SJSA1 (cell line): Measurements from ENCODE around the gene HPGDS. TPM values are rescaled to one million over a fixed set of nuclear protein-coding genes. Genes with fewer than 3 reads are reported as not detected.

Source experiments
- DNase-seq, 2 experiments: peaks; one replicate each; pipeline ENCODE4 v3.0.0-alpha.2; 2015 to 2020; ENCODE audit warnings: low spot score in 2 of 2, low read depth in 1 of 2
- H3K27ac ChIP-seq: fragments of 250-450 bp; sonication (Bioruptor Pico); 2 replicates; pipeline ENCODE4 v1.5.1; 2020; ENCODE audit warnings: mild to moderate bottlenecking, moderate library complexity
- H3K27me3 ChIP-seq: fragments of 250-450 bp; sonication (Bioruptor Pico); replicated peaks from 2 replicates; pipeline ENCODE4 v1.5.1; 2020; ENCODE audit warnings: mild to moderate bottlenecking, moderate library complexity
- H3K36me3 ChIP-seq: fragments of 250-450 bp; sonication (Bioruptor Pico); 2 replicates; pipeline ENCODE4 v1.5.1; 2020; ENCODE audit warnings: mild to moderate bottlenecking
- H3K4me1 ChIP-seq: fragments of 250-450 bp; sonication (Bioruptor Pico); replicated peaks from 2 replicates; pipeline ENCODE4 v1.6.1; 2021; ENCODE audit warnings: mild to moderate bottlenecking
- H3K4me3 ChIP-seq: fragments of 250-450 bp; sonication (Bioruptor Pico); 2 replicates; pipeline ENCODE4 v1.5.1; 2020; ENCODE audit warnings: mild to moderate bottlenecking
- H3K9me3 ChIP-seq: fragments of 250-450 bp; sonication (Bioruptor Pico); replicated peaks from 2 replicates; pipeline ENCODE4 v1.5.1; 2020; ENCODE audit warnings: mild to moderate bottlenecking
- total RNA-seq: library from RNA; depleted of rRNA; stranded (reverse); fragments of >200 nt; shearing (Covaris generic); gene quantifications from 2 replicates; pipeline ENCODE4 v1.2.3, GENCODE V29; 2014

Gene HPGDS
- total RNA-seq, 1 experiment from 2014 or later: not detected

GRCh38 chr4:94285666-94286065 lies 57.0 kb downstream of the HPGDS start:
- Histone ChIP-seq H3K36me3 (peaks cover 42% of the 10 kb centered on the region), H3K27me3 (no peaks in the 10 kb centered on the region), H3K4me1 (no peaks in the 10 kb centered on the region), H3K27ac (no peak overlapping the region), H3K9me3 (no peaks in the 10 kb centered on the region), H3K4me3 (no peak overlapping the region)
- DNase-seq: no peak

GRCh38 chr4:94284889-94285288 lies 57.7 kb downstream of the HPGDS start:
- no peak for DNase-seq
- H3K9me3 ChIP-seq: no peaks in the 10 kb centered on the region
- H3K4me3 ChIP-seq: no peak overlapping the region
- H3K36me3 ChIP-seq: peaks cover 44% of the 10 kb centered on the region
- no peak overlapping the region for H3K27ac ChIP-seq
- H3K27me3 ChIP-seq: no peaks in the 10 kb centered on the region
- H3K4me1 ChIP-seq: no peaks in the 10 kb centered on the region

GRCh38 chr4:94278781-94279180 lies 63.9 kb downstream of the HPGDS start:
- Histone ChIP-seq H3K9me3 (no peaks in the 10 kb centered on the region), H3K27ac (no peak overlapping the region), H3K36me3 (peaks cover 52% of the 10 kb centered on the region), H3K27me3 (no peaks in the 10 kb centered on the region), H3K4me3 (no peak overlapping the region), H3K4me1 (no peaks in the 10 kb centered on the region)
- DNase-seq: no peak

- no peaks in the 10 kb centered on the region for H3K4me1 ChIP-seq
- H3K9me3 ChIP-seq: no peaks in the 10 kb centered on the region
- DNase-seq: no peak
- H3K27ac ChIP-seq: no peak overlapping the region
- H3K27me3 ChIP-seq: no peaks in the 10 kb centered on the region
- no peak overlapping the region for H3K4me3 ChIP-seq
- H3K36me3 ChIP-seq: peaks cover 44% of the 10 kb centered on the region
These were observed 65.1 kb downstream of the HPGDS start for GRCh38 chr4:94277534-94277933.

GRCh38 chr4:94276204-94276603 lies 66.4 kb downstream of the HPGDS start:
- Histone ChIP-seq H3K4me1 (no peaks in the 10 kb centered on the region), H3K4me3 (no peak overlapping the region), H3K9me3 (no peaks in the 10 kb centered on the region), H3K27me3 (no peaks in the 10 kb centered on the region), H3K27ac (no peak overlapping the region), H3K36me3 (peaks cover 49% of the 10 kb centered on the region)
- DNase-seq: no peak

GRCh38 chr4:94274912-94275311 lies 67.7 kb downstream of the HPGDS start:
- no peaks in the 10 kb centered on the region for H3K9me3 ChIP-seq
- peaks cover 48% of the 10 kb centered on the region for H3K36me3 ChIP-seq
- no peaks in the 10 kb centered on the region for H3K27me3 ChIP-seq
- no peak for DNase-seq
- H3K4me1 ChIP-seq: no peaks in the 10 kb centered on the region
- H3K27ac ChIP-seq: no peak overlapping the region
- no peak overlapping the region for H3K4me3 ChIP-seq

- Histone ChIP-seq H3K27ac (no peak overlapping the region), H3K36me3 (peaks cover 28% of the 10 kb centered on the region), H3K27me3 (no peaks in the 10 kb centered on the region), H3K4me1 (no peaks in the 10 kb centered on the region), H3K4me3 (no peak overlapping the region), H3K9me3 (no peaks in the 10 kb centered on the region)
- no peak for DNase-seq
These were observed 71.4 kb downstream of the HPGDS start for GRCh38 chr4:94271248-94271647.

GRCh38 chr4:94267037-94267436 lies 75.6 kb downstream of the HPGDS start:
- H3K36me3 ChIP-seq: peaks cover 26% of the 10 kb centered on the region
- no peaks in the 10 kb centered on the region for H3K9me3 ChIP-seq
- H3K27ac ChIP-seq: no peak overlapping the region
- H3K27me3 ChIP-seq: no peaks in the 10 kb centered on the region
- H3K4me3 ChIP-seq: no peak overlapping the region
- H3K4me1 ChIP-seq: no peaks in the 10 kb centered on the region
- no peak for DNase-seq

GRCh38 chr4:94262163-94263016 lies 80.2 kb downstream of the HPGDS start:
- no peak for DNase-seq
- H3K4me1 ChIP-seq: no peaks in the 10 kb centered on the region
- peaks cover 22% of the 10 kb centered on the region for H3K36me3 ChIP-seq
- H3K9me3 ChIP-seq: no peaks in the 10 kb centered on the region
- H3K27me3 ChIP-seq: no peaks in the 10 kb centered on the region
- no peak overlapping the region for H3K4me3 ChIP-seq
- no peak overlapping the region for H3K27ac ChIP-seq

- no peak for DNase-seq
- Histone ChIP-seq H3K4me1 (peaks cover 9% of the 10 kb centered on the region), H3K36me3 (peaks cover 24% of the 10 kb centered on the region)
These were observed 85.8 kb downstream of the HPGDS start for GRCh38 chr4:94256828-94257227.

GRCh38 chr4:94256144-94256783 lies 86.4 kb downstream of the HPGDS start:
- H3K4me3 ChIP-seq: no peak overlapping the region
- no peak overlapping the region for H3K27ac ChIP-seq
- peaks cover 9% of the 10 kb centered on the region for H3K4me1 ChIP-seq
- no peak for DNase-seq
- no peaks in the 10 kb centered on the region for H3K27me3 ChIP-seq
- H3K36me3 ChIP-seq: peaks cover 22% of the 10 kb centered on the region
- H3K9me3 ChIP-seq: no peaks in the 10 kb centered on the region

More at GRCh38 chr4:94256828-94257227, 85.8 kb downstream of the HPGDS start:
- H3K4me3 ChIP-seq: no peak overlapping the region
- H3K9me3 ChIP-seq: no peaks in the 10 kb centered on the region
- no peak overlapping the region for H3K27ac ChIP-seq
- H3K27me3 ChIP-seq: no peaks in the 10 kb centered on the region

GRCh38 chr4:94253036-94253435 lies 89.6 kb downstream of the HPGDS start:
- peaks cover 26% of the 10 kb centered on the region for H3K36me3 ChIP-seq

GRCh38 chr4:94251094-94251493 lies 91.5 kb downstream of the HPGDS start:
- peaks cover 32% of the 10 kb centered on the region for H3K36me3 ChIP-seq
- peaks cover 9% of the 10 kb centered on the region for H3K4me1 ChIP-seq
- H3K4me3 ChIP-seq: no peak overlapping the region
- no peak for DNase-seq
- H3K27me3 ChIP-seq: no peaks in the 10 kb centered on the region
- H3K9me3 ChIP-seq: no peaks in the 10 kb centered on the region
- H3K27ac ChIP-seq: no peak overlapping the region

More at GRCh38 chr4:94253036-94253435, 89.6 kb downstream of the HPGDS start:
- Histone ChIP-seq H3K9me3 (no peaks in the 10 kb centered on the region), H3K27ac (0 out of 2 replicates have a peak overlapping the region, but pooled peaks have one; percentile 12), H3K4me1 (peaks cover 9% of the 10 kb centered on the region), H3K4me3 (no peak overlapping the region), H3K27me3 (no peaks in the 10 kb centered on the region)
- DNase-seq: peak in 1 of 2 experiments; percentile 21
